ENCODE results near the gene ACCS. TPM values are rescaled to one million over a fixed set of nuclear protein-coding genes. Genes with fewer than 3 reads are reported as not detected.
A peak's percentile ranks its signal among the peaks of the same experiment; 100 is the strongest.

ACCS gene, protein sequence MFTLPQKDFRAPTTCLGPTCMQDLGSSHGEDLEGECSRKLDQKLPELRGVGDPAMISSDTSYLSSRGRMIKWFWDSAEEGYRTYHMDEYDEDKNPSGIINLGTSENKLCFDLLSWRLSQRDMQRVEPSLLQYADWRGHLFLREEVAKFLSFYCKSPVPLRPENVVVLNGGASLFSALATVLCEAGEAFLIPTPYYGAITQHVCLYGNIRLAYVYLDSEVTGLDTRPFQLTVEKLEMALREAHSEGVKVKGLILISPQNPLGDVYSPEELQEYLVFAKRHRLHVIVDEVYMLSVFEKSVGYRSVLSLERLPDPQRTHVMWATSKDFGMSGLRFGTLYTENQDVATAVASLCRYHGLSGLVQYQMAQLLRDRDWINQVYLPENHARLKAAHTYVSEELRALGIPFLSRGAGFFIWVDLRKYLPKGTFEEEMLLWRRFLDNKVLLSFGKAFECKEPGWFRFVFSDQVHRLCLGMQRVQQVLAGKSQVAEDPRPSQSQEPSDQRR
- total RNA-seq: 10 to 100 TPM; 11.6 to 11.7 TPM

DNA sequence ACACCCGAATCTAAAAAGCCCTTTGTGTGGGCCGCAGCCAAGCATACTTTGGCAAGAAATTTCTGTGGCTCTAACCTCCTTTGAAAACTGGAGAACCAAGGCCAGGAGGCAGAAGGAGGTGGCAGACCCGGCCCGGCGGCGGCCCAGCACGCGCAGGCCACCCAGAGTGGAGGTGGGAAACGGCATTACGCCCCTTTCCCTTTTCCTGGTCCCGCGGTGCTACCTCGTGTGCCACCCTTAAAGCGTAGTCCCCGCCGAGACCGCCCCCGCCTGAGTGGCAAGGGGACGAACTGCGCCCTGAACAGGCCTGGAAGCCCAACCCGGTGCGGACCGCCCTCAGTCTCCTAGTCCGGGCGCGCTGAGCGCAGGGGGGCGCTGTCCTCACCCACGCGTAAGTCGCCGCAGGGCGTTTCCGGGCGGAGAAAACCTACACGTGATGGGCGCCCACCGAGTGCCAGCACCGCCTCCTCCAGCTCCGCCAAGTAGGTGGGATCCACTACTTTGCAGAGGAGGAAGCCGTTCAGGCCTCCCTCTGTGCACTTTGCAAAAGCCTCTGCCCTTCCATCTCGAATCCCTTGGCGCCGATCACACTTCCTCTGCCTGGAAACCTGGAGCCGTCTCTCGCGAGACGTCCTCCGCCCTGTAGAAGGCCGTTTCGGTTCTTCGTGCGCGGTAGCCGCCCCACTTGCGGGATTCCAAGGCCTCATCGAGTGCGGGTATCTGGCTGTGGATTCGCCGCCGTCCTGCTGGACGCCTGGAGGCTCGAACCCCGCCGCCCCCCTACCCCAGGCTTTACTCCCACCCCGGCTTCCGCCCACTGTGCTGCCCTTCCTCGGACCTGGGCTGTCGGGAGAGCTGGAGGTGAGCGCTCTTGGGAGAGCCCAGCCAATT, at the start of gene ACCS:
Gene ACCS, plus strand, starts transcription at position 430 of the 891 bp plus-strand sequence. CDS start 1,358 bp downstream, outside the sequence.
- no peaks in the 10 kb centered on the region for H3K27me3 Mint-ChIP-seq
- ChIA-PET CTCF (interaction anchor here (0.5 to 3.4 kb wide), 5 partner anchors 9 to 797 kb away, joined by 3 to 12 read pairs (median 4); no protein-coding TSS in a partner anchor), POLR2A (no interaction called here)
- H3K4me3 Mint-ChIP-seq: peak within 1 kb of the TSS; percentile 78
- DNase-seq: peak; percentile 88
- peak within 1 kb of the TSS; percentile 89 for H3K27ac Mint-ChIP-seq
- H3K36me3 Mint-ChIP-seq (ENCODE audit: low read depth): no peaks in the 10 kb centered on the region
- peaks cover 28% of the 10 kb centered on the region for H3K4me1 Mint-ChIP-seq
- H3K9me3 Mint-ChIP-seq: no peaks in the 10 kb centered on the region

DNA sequence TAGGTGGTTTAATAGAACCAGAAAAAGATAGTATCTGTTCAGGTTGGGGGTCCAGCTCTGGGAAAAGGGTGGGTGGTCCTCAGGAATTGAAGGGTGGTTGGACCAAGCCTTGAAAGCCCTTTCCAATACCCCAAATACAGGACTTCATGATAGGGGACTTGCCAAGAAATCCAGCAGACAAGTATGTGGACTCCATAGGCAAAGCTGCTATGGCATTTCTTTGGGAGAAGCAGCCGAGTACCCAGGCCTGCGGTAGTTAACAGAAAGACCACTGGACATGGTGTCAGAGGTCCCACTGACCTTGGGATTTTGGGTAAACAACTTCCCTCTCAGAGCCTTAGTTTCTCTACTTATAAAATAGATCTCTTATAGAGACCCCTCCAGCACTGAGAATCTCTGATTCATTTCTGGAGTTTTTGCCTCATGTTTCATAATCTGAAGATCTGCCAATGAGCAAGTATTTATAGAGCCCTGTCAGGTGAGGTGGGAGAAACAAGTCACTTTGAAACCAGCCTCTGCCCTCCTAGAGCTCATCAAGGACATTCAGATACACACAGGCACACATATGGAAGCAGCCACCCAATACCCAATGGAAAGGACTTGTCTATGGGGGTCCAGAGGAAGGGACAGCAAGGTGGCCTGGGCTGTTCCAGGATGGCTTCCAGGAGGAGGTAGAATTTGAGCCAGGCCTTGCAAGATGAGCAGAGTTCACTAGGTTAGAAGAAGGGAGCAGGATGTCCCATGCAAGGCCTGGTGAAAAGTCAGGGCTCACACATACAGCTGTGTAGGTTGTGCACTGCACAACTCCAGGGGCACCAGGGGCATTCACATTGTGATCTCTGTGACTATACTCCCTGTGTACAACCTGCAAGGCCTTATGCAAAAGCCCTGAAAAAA, 49.3 kb upstream of the ACCS start:
- ChIA-PET CTCF (no interaction called here), POLR2A (no interaction called here)
- H3K9me3 Mint-ChIP-seq: no peaks in the 10 kb centered on the region
- H3K4me1 Mint-ChIP-seq: no peaks in the 10 kb centered on the region
- no peaks in the 10 kb centered on the region for H3K36me3 Mint-ChIP-seq (ENCODE audit: low read depth)
- H3K27me3 Mint-ChIP-seq: peaks cover 22% of the 10 kb centered on the region
- H3K4me3 Mint-ChIP-seq: no peak overlapping the region
- H3K27ac Mint-ChIP-seq: no peak overlapping the region
- DNase-seq: no peak

DNA sequence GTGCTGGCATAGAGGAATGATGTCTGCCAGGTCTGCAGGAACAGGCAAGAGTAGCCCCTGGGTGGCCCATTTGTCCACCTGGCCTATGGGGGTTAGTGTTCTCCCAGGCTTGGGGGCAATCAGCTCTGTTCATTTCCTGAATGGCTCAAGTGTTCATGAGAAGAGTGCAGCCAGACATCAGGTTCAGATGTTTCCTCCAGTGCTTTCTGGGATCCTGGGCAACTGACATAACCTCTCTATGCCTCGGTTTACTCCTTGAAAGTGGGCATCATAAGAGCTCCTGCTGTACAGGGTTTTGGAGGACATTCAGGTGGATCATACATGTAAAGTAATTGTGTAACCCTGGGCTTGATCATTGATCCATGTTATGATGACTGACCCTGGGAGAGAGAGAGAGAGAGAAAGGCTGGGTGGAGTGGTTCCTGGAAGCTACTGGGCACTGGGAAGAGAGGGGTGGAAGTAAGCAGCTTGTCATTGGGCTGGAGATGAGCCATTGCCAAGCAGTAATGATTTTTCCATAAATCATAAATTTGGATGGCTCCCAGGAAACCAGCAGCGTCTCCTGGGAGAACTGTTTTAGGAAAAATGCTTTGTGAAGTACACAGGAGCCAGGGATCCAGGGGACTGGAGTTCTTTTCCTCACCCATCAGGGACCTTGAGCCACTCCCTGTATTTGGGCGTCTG, 48.5 kb upstream of the ACCS start:
- DNase-seq: no peak
- Mint-ChIP-seq H3K4me3 (no peak overlapping the region), H3K4me1 (no peaks in the 10 kb centered on the region), H3K36me3 (ENCODE audit: low read depth) (no peaks in the 10 kb centered on the region), H3K9me3 (no peaks in the 10 kb centered on the region), H3K27me3 (peaks cover 26% of the 10 kb centered on the region), H3K27ac (no peak overlapping the region)
- CTCF ChIA-PET: no interaction called here
- POLR2A ChIA-PET: no interaction called here

DNA sequence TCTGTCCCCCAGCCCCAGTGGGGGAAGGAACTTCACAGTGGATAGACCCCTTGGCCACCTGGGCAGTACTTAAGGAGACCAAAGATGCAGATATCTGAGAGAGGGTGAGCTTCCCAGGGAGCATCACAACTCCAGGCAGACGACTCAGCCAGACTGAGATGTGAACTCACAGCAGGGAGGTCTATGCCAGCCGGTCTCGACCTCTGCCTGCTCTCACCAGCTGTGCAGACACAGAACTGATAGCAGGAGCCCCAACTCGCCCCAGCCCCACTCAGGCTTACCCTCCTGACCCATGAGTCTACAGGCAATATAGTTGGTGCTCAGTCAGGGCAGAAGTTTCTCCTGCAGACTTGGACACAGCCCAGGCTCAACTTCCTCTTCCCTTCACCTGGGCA, 47.9 kb upstream of the ACCS start:
- H3K27me3 Mint-ChIP-seq: peaks cover 27% of the 10 kb centered on the region
- no peak overlapping the region for H3K27ac Mint-ChIP-seq
- H3K4me1 Mint-ChIP-seq: no peaks in the 10 kb centered on the region
- no peak overlapping the region for H3K4me3 Mint-ChIP-seq
- CTCF ChIA-PET: no interaction called here
- H3K36me3 Mint-ChIP-seq (ENCODE audit: low read depth): no peaks in the 10 kb centered on the region
- no peaks in the 10 kb centered on the region for H3K9me3 Mint-ChIP-seq
- no peak for DNase-seq
- POLR2A ChIA-PET: no interaction called here

DNA sequence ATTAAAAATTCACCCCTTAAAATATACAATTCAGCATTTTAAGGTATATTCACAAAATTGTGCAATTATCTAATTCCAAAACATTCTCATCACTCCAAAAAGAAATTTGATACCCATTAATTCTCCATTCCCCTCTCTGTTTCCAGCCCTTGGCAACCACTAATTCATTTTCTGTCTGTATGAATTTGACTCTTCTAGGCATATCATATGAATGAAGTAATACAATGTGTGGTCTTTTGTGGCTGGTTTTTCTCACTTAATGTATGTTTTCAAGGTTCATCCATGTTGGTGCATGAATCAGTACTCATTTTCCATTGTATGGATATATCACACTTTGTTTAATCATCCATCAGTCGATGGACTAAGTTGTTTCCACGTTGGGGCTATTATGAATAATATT, 47.2 kb upstream of the ACCS start:
- Mint-ChIP-seq H3K27ac (no peak overlapping the region), H3K36me3 (ENCODE audit: low read depth) (no peaks in the 10 kb centered on the region)
- POLR2A ChIA-PET: no interaction called here

DNA sequence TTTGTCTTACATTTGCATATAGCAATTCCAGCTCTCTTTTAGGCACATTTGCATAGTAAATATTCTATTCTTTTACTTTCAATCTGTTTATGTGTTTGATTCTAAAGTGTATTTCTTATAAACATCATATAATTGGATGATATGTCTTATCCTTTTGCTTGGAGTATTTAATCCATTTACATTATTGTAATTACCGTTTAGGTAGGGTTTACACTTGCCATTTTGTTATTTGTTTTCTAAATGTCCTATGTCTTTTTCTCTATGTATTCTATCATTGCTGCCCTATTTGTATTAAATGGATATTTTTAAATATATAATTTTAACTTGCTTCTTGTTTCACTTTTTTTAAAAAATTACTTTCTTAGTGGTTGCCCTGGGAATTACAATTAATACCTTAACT, 41.1 kb upstream of the ACCS start:
- ChIA-PET CTCF (interaction anchor here (0.6 kb wide), 1 partner anchor 41 kb away, joined by 3 read pairs; the partner anchor contains the start of gene ACCS), POLR2A (no interaction called here)
- H3K4me3 Mint-ChIP-seq: no peak overlapping the region
- H3K9me3 Mint-ChIP-seq: no peaks in the 10 kb centered on the region
- H3K27me3 Mint-ChIP-seq: peaks cover 43% of the 10 kb centered on the region
- H3K27ac Mint-ChIP-seq: no peak overlapping the region
- H3K4me1 Mint-ChIP-seq: no peaks in the 10 kb centered on the region
- no peaks in the 10 kb centered on the region for H3K36me3 Mint-ChIP-seq (ENCODE audit: low read depth)
- DNase-seq: no peak

More for the DNA sequence above, 47.2 kb upstream of the ACCS start:
- H3K4me3 Mint-ChIP-seq: no peak overlapping the region
- no peaks in the 10 kb centered on the region for H3K4me1 Mint-ChIP-seq
- H3K9me3 Mint-ChIP-seq: no peaks in the 10 kb centered on the region
- CTCF ChIA-PET: no interaction called here
- H3K27me3 Mint-ChIP-seq: peaks cover 30% of the 10 kb centered on the region
- no peak for DNase-seq

DNA sequence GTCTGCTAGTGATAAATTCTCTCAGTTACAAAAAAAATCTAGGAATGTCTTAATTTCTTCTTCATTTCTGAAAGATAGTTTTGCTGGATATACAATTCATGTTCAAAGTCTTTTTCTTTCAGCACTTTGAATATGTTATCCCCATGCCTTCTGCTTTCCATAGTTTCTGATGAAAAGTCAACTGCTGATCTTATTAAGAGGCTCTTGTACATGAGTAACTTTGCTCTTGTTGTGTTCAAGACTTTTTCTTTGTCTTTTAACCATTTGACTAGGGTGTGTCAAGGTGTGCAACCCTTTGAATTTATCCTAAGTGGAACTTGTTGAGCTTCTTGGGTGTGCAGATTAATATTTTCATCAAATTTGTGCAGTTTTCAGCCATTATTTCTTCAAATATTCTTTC, 40.3 kb upstream of the ACCS start:
- Mint-ChIP-seq H3K4me3 (no peak overlapping the region), H3K36me3 (ENCODE audit: low read depth) (no peaks in the 10 kb centered on the region), H3K27me3 (peaks cover 38% of the 10 kb centered on the region), H3K9me3 (no peaks in the 10 kb centered on the region), H3K4me1 (no peaks in the 10 kb centered on the region), H3K27ac (no peak overlapping the region)
- ChIA-PET CTCF (no interaction called here), POLR2A (no interaction called here)
- DNase-seq: no peak

DNA sequence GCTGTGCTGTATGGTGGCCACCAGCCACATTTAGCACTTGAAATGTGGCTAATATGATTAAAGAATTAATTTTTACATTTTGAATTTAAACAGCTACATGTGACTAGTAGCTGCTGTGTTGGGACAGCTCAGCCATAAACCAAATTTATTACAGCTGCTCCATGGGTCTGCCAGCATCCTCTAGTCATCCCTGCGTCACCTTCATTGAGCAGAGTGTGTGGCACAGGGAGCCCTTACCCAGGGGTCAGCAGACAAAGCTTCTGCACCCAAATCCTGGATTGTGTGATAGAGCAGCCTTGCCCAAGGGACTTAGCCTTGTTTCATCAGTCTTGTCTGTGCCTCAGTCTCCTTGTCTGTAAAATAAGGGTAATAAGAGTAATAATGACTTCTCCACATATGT, 37.7 kb upstream of the ACCS start:
- Mint-ChIP-seq H3K4me3 (no peak overlapping the region), H3K27ac (no peak overlapping the region), H3K36me3 (ENCODE audit: low read depth) (no peaks in the 10 kb centered on the region), H3K4me1 (no peaks in the 10 kb centered on the region), H3K9me3 (no peaks in the 10 kb centered on the region), H3K27me3 (peaks cover 25% of the 10 kb centered on the region)
- no peak for DNase-seq
- ChIA-PET CTCF (interaction anchor here (0.8 to 1.9 kb wide), 2 partner anchors 14 to 17 kb away, joined by 3 read pairs; no protein-coding TSS in a partner anchor), POLR2A (no interaction called here)

DNA sequence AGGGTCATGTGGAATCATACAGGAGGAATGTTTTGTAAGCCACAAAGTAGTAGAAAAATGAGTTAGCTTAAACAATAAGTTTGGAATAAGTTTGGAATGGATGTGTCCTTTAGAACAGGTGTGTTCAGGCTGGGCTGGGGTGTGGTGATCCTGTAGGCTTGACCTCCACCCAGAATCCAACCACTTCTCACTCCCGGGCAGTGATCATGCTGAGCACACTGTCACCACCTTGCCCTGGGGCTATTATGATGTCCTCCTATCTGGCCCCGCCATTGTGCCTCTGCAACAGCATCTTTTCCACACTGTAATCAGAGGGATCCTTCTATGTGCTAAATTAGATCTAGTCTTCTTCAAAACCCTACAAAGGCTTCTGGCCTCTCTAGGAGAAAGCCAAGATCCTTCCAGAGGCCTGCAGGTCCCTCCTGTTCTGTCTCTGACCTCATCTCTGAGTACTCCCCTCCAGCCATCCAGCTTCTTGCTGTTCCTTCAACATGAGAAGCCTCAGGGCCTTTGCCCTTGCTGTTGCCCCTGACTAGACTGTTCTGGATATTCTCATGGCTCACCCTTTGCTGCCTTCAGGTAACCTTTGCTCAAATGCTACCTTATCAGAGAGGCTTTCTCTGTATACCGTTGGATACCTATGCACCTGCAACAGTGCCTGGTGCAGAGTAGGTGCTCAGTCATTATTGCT, 37.1 kb upstream of the ACCS start:
- DNase-seq: no peak
- Mint-ChIP-seq H3K27me3 (peaks cover 21% of the 10 kb centered on the region), H3K36me3 (ENCODE audit: low read depth) (no peaks in the 10 kb centered on the region), H3K4me1 (no peaks in the 10 kb centered on the region), H3K4me3 (no peak overlapping the region), H3K27ac (no peak overlapping the region), H3K9me3 (no peaks in the 10 kb centered on the region)
- ChIA-PET CTCF (interaction anchor here (1.9 kb wide), 1 partner anchor 18 kb away, joined by 3 read pairs; no protein-coding TSS in a partner anchor), POLR2A (no interaction called here)

DNA sequence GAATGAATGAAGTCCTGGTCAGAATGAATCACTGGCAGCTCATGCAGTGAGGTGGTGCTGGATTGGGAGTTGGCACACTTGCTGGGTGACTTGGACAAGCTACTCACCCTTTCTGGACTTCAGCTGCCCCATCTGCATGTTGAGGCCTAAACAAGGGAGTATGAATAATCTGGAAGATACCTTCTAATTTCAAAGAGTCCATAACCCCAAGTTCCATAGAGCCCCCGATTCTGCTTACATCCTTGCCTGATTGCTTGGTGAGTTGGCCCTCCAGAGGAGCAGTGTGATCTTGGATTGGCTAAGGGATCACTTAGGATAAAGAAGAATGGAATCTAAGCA, 36.6 kb upstream of the ACCS start:
- DNase-seq: no peak
- H3K9me3 Mint-ChIP-seq: no peaks in the 10 kb centered on the region
- H3K27ac Mint-ChIP-seq: no peak overlapping the region
- H3K36me3 Mint-ChIP-seq (ENCODE audit: low read depth): no peaks in the 10 kb centered on the region
- H3K27me3 Mint-ChIP-seq: peaks cover 18% of the 10 kb centered on the region
- ChIA-PET CTCF (interaction anchor here (1.9 kb wide), 1 partner anchor 18 kb away, joined by 3 read pairs; no protein-coding TSS in a partner anchor), POLR2A (no interaction called here)
- H3K4me3 Mint-ChIP-seq: no peak overlapping the region
- no peaks in the 10 kb centered on the region for H3K4me1 Mint-ChIP-seq

DNA sequence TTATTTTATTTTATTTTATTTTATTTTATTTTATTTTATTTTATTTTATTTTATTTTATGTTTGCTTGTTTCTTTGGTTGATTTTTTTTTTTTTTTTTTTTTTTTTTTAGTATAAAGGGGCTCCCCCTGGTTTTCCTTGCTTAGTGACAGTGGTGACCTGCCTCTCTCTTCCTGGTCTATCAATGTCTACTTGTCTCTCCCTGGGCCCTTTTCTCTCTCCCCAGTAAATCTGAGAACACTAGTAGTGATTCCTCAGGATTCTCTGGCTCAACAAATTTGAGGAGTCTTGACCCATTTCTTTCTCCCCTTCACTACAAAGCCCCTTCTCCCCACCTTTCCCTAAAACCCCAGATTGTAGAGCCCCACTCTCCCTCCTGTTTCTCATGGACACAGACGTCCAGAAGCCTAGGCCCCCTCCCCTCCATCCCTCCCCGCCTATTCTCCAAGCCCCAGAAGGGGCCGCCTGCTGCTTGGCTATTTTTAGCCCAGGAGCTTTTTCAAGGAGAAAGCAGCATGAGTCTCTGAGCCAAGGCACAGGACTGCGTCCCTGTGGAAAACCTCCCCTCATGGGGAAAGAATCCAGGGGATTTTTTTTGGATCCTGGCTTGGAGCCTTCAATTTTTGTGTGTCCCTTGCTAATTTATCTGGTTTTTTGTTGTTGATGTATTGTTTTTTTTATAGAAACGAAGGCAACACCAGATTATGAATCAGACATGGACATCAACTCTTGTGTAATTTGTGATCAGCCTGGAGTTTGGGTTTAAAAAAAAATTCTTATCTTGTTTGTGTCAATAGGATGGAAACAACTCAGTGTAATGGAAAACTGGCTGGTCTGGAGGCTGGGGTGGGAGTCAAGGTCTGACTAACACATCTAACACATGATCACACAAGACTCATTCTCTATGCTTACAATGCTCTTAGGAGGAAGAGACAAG, 35.8 kb upstream of the ACCS start:
- peaks cover 16% of the 10 kb centered on the region for H3K27me3 Mint-ChIP-seq
- POLR2A ChIA-PET: no interaction called here

More for the DNA sequence above, 35.8 kb upstream of the ACCS start:
- Mint-ChIP-seq H3K9me3 (no peaks in the 10 kb centered on the region), H3K36me3 (ENCODE audit: low read depth) (no peaks in the 10 kb centered on the region), H3K4me1 (no peaks in the 10 kb centered on the region), H3K4me3 (no peak overlapping the region), H3K27ac (no peak overlapping the region)
- CTCF ChIA-PET: interaction anchor here (0.6 kb wide), 1 partner anchor 75 kb away, joined by 3 read pairs; no protein-coding TSS in a partner anchor
- DNase-seq: no peak

All from activated CD4-positive, alpha-beta T cell treated with anti-CD3 and anti-CD28 coated beads, Interleukin-2, amount 10 ng/mL, durations not matched to agents 7 days and 5 days (primary cell).